HL-60 (cell line): Measurements from ENCODE around the gene ZNF593.

Source experiments
- GABPA ChIP-seq: IDR thresholded peaks from 2 replicates; pipeline ENCODE4 v1.6.1; 2012; ENCODE audit warnings: low read depth
- POLR2AphosphoS5 ChIP-seq: IDR thresholded peaks from 2 replicates; pipeline ENCODE4 v1.6.1; 2012; ENCODE audit warnings: low read depth
- TF ChIP-seq, protein P1 (sequence below): IDR thresholded peaks from one replicate; pipeline ENCODE4 v1.5.1; 2011; ENCODE audit warnings: low read length, control low read depth, inconsistent platforms; ENCODE audit not compliant: insufficient read depth
- TF ChIP-seq, protein P2 (sequence below): IDR thresholded peaks from 2 replicates; pipeline ENCODE4 v1.6.1; 2012; ENCODE audit warnings: low read depth; ENCODE audit not compliant: insufficient replicate concordance

DNA sequence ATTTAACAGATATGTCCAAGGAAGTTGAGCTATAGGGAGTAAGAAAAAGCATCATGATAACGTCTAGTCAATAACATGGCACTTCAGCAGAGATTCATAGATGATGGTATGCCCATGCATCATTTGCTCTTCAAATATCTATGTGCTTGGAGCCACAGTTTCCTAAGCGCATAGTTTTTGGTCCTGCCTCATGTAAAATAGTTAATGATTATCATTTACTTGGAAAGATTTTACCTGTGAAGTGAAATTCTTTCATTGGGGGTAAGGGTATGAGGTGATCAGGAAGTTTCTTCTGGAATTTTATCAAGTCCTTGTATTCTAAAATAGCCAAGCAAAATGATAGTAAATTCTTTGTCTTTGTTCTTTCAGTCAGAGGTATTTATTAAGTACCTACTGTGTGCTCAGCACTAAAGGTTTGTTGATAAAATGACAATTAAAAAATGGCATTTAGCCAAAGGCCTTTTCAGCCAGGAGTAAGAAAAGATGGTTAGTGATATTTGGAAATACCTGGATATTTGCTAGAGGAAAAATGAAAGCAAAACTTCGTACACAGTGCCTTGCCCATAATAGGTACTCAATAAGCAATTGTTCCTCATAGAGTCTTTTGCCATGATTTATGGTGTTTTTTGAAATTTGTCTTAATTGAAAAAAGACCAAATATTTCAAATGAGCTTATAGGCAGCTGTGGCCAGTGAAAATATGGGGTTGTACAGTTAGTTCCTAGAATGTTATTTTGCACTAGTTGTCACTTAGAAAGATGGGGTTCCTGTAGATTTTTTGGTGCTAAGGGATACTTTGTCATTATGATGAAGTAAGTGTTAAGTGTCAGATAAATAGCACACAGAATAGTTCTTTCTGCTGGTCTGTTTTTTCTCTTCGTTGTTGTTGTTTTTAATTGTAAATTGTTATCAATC lies 45.0 kb upstream of the ZNF593 start:
- TF ChIP-seq, protein P1, sequence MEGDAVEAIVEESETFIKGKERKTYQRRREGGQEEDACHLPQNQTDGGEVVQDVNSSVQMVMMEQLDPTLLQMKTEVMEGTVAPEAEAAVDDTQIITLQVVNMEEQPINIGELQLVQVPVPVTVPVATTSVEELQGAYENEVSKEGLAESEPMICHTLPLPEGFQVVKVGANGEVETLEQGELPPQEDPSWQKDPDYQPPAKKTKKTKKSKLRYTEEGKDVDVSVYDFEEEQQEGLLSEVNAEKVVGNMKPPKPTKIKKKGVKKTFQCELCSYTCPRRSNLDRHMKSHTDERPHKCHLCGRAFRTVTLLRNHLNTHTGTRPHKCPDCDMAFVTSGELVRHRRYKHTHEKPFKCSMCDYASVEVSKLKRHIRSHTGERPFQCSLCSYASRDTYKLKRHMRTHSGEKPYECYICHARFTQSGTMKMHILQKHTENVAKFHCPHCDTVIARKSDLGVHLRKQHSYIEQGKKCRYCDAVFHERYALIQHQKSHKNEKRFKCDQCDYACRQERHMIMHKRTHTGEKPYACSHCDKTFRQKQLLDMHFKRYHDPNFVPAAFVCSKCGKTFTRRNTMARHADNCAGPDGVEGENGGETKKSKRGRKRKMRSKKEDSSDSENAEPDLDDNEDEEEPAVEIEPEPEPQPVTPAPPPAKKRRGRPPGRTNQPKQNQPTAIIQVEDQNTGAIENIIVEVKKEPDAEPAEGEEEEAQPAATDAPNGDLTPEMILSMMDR: no peak
- TF ChIP-seq, protein P2, sequence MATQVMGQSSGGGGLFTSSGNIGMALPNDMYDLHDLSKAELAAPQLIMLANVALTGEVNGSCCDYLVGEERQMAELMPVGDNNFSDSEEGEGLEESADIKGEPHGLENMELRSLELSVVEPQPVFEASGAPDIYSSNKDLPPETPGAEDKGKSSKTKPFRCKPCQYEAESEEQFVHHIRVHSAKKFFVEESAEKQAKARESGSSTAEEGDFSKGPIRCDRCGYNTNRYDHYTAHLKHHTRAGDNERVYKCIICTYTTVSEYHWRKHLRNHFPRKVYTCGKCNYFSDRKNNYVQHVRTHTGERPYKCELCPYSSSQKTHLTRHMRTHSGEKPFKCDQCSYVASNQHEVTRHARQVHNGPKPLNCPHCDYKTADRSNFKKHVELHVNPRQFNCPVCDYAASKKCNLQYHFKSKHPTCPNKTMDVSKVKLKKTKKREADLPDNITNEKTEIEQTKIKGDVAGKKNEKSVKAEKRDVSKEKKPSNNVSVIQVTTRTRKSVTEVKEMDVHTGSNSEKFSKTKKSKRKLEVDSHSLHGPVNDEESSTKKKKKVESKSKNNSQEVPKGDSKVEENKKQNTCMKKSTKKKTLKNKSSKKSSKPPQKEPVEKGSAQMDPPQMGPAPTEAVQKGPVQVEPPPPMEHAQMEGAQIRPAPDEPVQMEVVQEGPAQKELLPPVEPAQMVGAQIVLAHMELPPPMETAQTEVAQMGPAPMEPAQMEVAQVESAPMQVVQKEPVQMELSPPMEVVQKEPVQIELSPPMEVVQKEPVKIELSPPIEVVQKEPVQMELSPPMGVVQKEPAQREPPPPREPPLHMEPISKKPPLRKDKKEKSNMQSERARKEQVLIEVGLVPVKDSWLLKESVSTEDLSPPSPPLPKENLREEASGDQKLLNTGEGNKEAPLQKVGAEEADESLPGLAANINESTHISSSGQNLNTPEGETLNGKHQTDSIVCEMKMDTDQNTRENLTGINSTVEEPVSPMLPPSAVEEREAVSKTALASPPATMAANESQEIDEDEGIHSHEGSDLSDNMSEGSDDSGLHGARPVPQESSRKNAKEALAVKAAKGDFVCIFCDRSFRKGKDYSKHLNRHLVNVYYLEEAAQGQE: no peak
- TF ChIP-seq POLR2AphosphoS5: no peak
- no peak for TF ChIP-seq GABPA
